Testis (tissue), 2 donors: ENCODE measurements around the gene PDE7B.

ENCODE experiments used
- CTCF ChIP-seq, 3 experiments: fragments of 450-650 bp in 2 of 3; fragments of 200-600 bp in 1 of 3; sonication (generic) in 1 of 3; IDR thresholded peaks; one replicate each; pipeline ENCODE4 v1.5.1; 2016 to 2019; ENCODE audit warnings: antibody characterized with exemption in 3 of 3, mild to moderate bottlenecking in 2 of 3, moderate library complexity in 1 of 3
- POLR2A ChIP-seq: fragments of 450-650 bp; IDR thresholded peaks from one replicate; pipeline ENCODE4 v1.6.1; 2017; ENCODE audit warnings: antibody characterized with exemption, mild to moderate bottlenecking, moderate library complexity

- TF ChIP-seq POLR2A (no peak), CTCF (IDR thresholded peaks at IDR 0.05) (no peak)
Observed at GRCh38 chr6:136073216-136073615, 221.7 kb downstream of the PDE7B start.
